ENCODE data around the gene LRRC8B.
"Not testable (repeated sequence)": the region's sequence is repeated elsewhere in the genome, so short reads cannot be mapped to it uniquely, and the experiment has no call there.

LRRC8B gene

GRCh38 chr1:89524369-89525168 is at the start of gene LRRC8B:
Gene LRRC8B (plus strand): TSS chr1:89524829. CDS start chr1:89582651, 57,822 bp downstream.
- in situ Hi-C loops (cut with HindIII; ENCODE audit: low pct_ligation_motif_present, low pct_unique_long_range_greater_than_20kb, low sequenced_read_pairs) = no loop called here
- DNase-seq = peak; percentile 86

- in situ Hi-C loops (cut with HindIII; ENCODE audit: low pct_ligation_motif_present, low pct_unique_long_range_greater_than_20kb, low sequenced_read_pairs) = loop anchor here (25.0 kb wide), 1 partner anchor 262 kb away; no protein-coding TSS in a partner anchor
- DNase-seq = no peak
Measured at GRCh38 chr1:89475269-89475668, 49.4 kb upstream of the LRRC8B start.

- in situ Hi-C loops (cut with HindIII; ENCODE audit: low pct_ligation_motif_present, low pct_unique_long_range_greater_than_20kb, low sequenced_read_pairs) = loop anchor here (25.0 kb wide), 1 partner anchor 261 kb away; no protein-coding TSS in a partner anchor
- DNase-seq = no peak
Measured at GRCh38 chr1:89476072-89476471, 48.6 kb upstream of the LRRC8B start.

GRCh38 chr1:89483010-89483756 is 41.4 kb upstream of the LRRC8B start:
- in situ Hi-C loops (cut with HindIII; ENCODE audit: low pct_ligation_motif_present, low pct_unique_long_range_greater_than_20kb, low sequenced_read_pairs) = loop anchor here (25.0 kb wide), 1 partner anchor 254 kb away; no protein-coding TSS in a partner anchor
- peak; percentile 64 for DNase-seq

- in situ Hi-C loops (cut with HindIII; ENCODE audit: low pct_ligation_motif_present, low pct_unique_long_range_greater_than_20kb, low sequenced_read_pairs) = loop anchor here (25.0 kb wide), 1 partner anchor 254 kb away; no protein-coding TSS in a partner anchor
- no peak for DNase-seq
Measured at GRCh38 chr1:89483757-89484077, 40.9 kb upstream of the LRRC8B start.

GRCh38 chr1:89484092-89485038 is 40.3 kb upstream of the LRRC8B start:
- in situ Hi-C loops (cut with HindIII; ENCODE audit: low pct_ligation_motif_present, low pct_unique_long_range_greater_than_20kb, low sequenced_read_pairs) = loop anchor here (25.0 kb wide), 1 partner anchor 253 kb away; no protein-coding TSS in a partner anchor
- DNase-seq = no peak

- no peak for DNase-seq
- in situ Hi-C loops (cut with HindIII; ENCODE audit: low pct_ligation_motif_present, low pct_unique_long_range_greater_than_20kb, low sequenced_read_pairs) = loop anchor here (25.0 kb wide), 1 partner anchor 249 kb away; no protein-coding TSS in a partner anchor
Measured at GRCh38 chr1:89487972-89488371, 36.7 kb upstream of the LRRC8B start.

GRCh38 chr1:89489047-89489729 is 35.4 kb upstream of the LRRC8B start:
- DNase-seq = no peak
- in situ Hi-C loops (cut with HindIII; ENCODE audit: low pct_ligation_motif_present, low pct_unique_long_range_greater_than_20kb, low sequenced_read_pairs) = loop anchor here (25.0 kb wide), 1 partner anchor 248 kb away; no protein-coding TSS in a partner anchor

- DNase-seq = no peak
- in situ Hi-C loops (cut with HindIII; ENCODE audit: low pct_ligation_motif_present, low pct_unique_long_range_greater_than_20kb, low sequenced_read_pairs) = loop anchor here (25.0 kb wide), 1 partner anchor 247 kb away; no protein-coding TSS in a partner anchor
Measured at GRCh38 chr1:89490389-89490788, 34.2 kb upstream of the LRRC8B start.

GRCh38 chr1:89499320-89499719 is 25.3 kb upstream of the LRRC8B start:
- in situ Hi-C loops (cut with HindIII; ENCODE audit: low pct_ligation_motif_present, low pct_unique_long_range_greater_than_20kb, low sequenced_read_pairs) = loop anchor here (25.0 kb wide), 1 partner anchor 238 kb away; no protein-coding TSS in a partner anchor
- DNase-seq = no peak

GRCh38 chr1:89502042-89502441 is 22.6 kb upstream of the LRRC8B start:
- no peak for DNase-seq
- in situ Hi-C loops (cut with HindIII; ENCODE audit: low pct_ligation_motif_present, low pct_unique_long_range_greater_than_20kb, low sequenced_read_pairs) = no loop called here

- in situ Hi-C loops (cut with HindIII; ENCODE audit: low pct_ligation_motif_present, low pct_unique_long_range_greater_than_20kb, low sequenced_read_pairs) = no loop called here
- DNase-seq = no peak
Measured at GRCh38 chr1:89502895-89503294, 21.7 kb upstream of the LRRC8B start.

- DNase-seq = no peak
- in situ Hi-C loops (cut with HindIII; ENCODE audit: low pct_ligation_motif_present, low pct_unique_long_range_greater_than_20kb, low sequenced_read_pairs) = no loop called here
Measured at GRCh38 chr1:89503690-89504089, 20.9 kb upstream of the LRRC8B start.

GRCh38 chr1:89510061-89510460 is 14.6 kb upstream of the LRRC8B start:
- DNase-seq; in situ Hi-C loops (cut with HindIII; ENCODE audit: low pct_ligation_motif_present, low pct_unique_long_range_greater_than_20kb, low sequenced_read_pairs): not testable (repeated sequence)

GRCh38 chr1:89512996-89513720 is 11.5 kb upstream of the LRRC8B start:
- in situ Hi-C loops (cut with HindIII; ENCODE audit: low pct_ligation_motif_present, low pct_unique_long_range_greater_than_20kb, low sequenced_read_pairs) = no loop called here
- DNase-seq = no peak

GRCh38 chr1:89516055-89516454 is 8.6 kb upstream of the LRRC8B start:
- in situ Hi-C loops (cut with HindIII; ENCODE audit: low pct_ligation_motif_present, low pct_unique_long_range_greater_than_20kb, low sequenced_read_pairs) = no loop called here
- DNase-seq = peak; percentile 41

- no peak for DNase-seq
- in situ Hi-C loops (cut with HindIII; ENCODE audit: low pct_ligation_motif_present, low pct_unique_long_range_greater_than_20kb, low sequenced_read_pairs) = no loop called here
Measured at GRCh38 chr1:89518221-89518631, 6.4 kb upstream of the LRRC8B start.

Data from ACHN (cell line).